Osteocyte (in vitro differentiated cells): ENCODE data around the gene ITM2C. TPM values are rescaled to one million over a fixed set of nuclear protein-coding genes. Genes with fewer than 3 reads are reported as not detected.

Experiments
- DNase-seq: peaks from one replicate; pipeline ENCODE4 v3.0.0; 2021; ENCODE audit warnings: mixed read lengths; ENCODE audit not compliant: unreplicated experiment; ENCODE audit errors: extremely low spot score
- H3K27ac Mint-ChIP-seq: one replicate; pipeline ENCODE4 v1.8.0; 2021; ENCODE audit warnings: mild to moderate bottlenecking, mixed read lengths; ENCODE audit not compliant: unreplicated experiment
- H3K27me3 Mint-ChIP-seq: one replicate; pipeline ENCODE4 v1.8.0; 2021; ENCODE audit warnings: mixed read lengths; ENCODE audit not compliant: unreplicated experiment
- H3K36me3 Mint-ChIP-seq: one replicate; pipeline ENCODE4 v1.8.0; 2021; ENCODE audit warnings: mixed read lengths; ENCODE audit not compliant: unreplicated experiment
- H3K4me1 Mint-ChIP-seq: one replicate; pipeline ENCODE4 v1.8.0; 2021; ENCODE audit warnings: mixed read lengths; ENCODE audit not compliant: unreplicated experiment
- H3K4me3 Mint-ChIP-seq: one replicate; pipeline ENCODE4 v1.8.0; 2021; ENCODE audit warnings: mild to moderate bottlenecking, moderate library complexity, mixed read lengths; ENCODE audit not compliant: unreplicated experiment
- H3K9me3 Mint-ChIP-seq: one replicate; pipeline ENCODE4 v1.8.0; 2021; ENCODE audit warnings: mixed read lengths; ENCODE audit not compliant: unreplicated experiment
- CTCF ChIP-seq: fragments of 200-600 bp; sonication (generic); IDR thresholded peaks from 2 replicates; pipeline ENCODE4 v1.5.0; 2021; ENCODE audit warnings: antibody characterized with exemption, mild to moderate bottlenecking, moderate library complexity
- total RNA-seq: library from RNA; stranded (reverse); gene quantifications from 2 replicates; pipeline ENCODE4 v1.2.1, GENCODE V29; 2021

The ITM2C gene
- total RNA-seq, 1 donor from 2014 or later, result 503 TPM

- DNase-seq, result peak; percentile 67
- H3K36me3 Mint-ChIP-seq, result no peaks in the 10 kb centered on the region
- H3K9me3 Mint-ChIP-seq, result no peaks in the 10 kb centered on the region
- H3K27me3 Mint-ChIP-seq, result peaks cover 39% of the 10 kb centered on the region
- TF ChIP-seq CTCF, result no peak
- no peak overlapping the region for H3K4me3 Mint-ChIP-seq
- no peak overlapping the region for H3K27ac Mint-ChIP-seq
- no peaks in the 10 kb centered on the region for H3K4me1 Mint-ChIP-seq
Observed at GRCh38 chr2:230899287-230899686, 34.5 kb downstream of the ITM2C start.

GRCh38 chr2:230899786-230900185, 35.0 kb downstream of the ITM2C start:
- Mint-ChIP-seq H3K27ac (no peak overlapping the region), H3K27me3 (peaks cover 39% of the 10 kb centered on the region), H3K9me3 (no peaks in the 10 kb centered on the region), H3K4me3 (no peak overlapping the region), H3K4me1 (no peaks in the 10 kb centered on the region), H3K36me3 (no peaks in the 10 kb centered on the region)
- peak; percentile 34 for DNase-seq
- TF ChIP-seq CTCF, result no peak

GRCh38 chr2:230900336-230900995, 35.7 kb downstream of the ITM2C start:
- Mint-ChIP-seq H3K4me1 (no peaks in the 10 kb centered on the region), H3K4me3 (no peak overlapping the region), H3K9me3 (no peaks in the 10 kb centered on the region), H3K27ac (no peak overlapping the region), H3K27me3 (peaks cover 39% of the 10 kb centered on the region), H3K36me3 (no peaks in the 10 kb centered on the region)
- peak; percentile 57 for DNase-seq
- no peak for TF ChIP-seq CTCF

- Mint-ChIP-seq H3K4me1 (no peaks in the 10 kb centered on the region), H3K27me3 (peaks cover 39% of the 10 kb centered on the region), H3K9me3 (no peaks in the 10 kb centered on the region), H3K4me3 (no peak overlapping the region), H3K36me3 (no peaks in the 10 kb centered on the region), H3K27ac (no peak overlapping the region)
- DNase-seq, result peak; percentile 72
- TF ChIP-seq CTCF, result no peak
Observed at GRCh38 chr2:230901006-230901405, 36.3 kb downstream of the ITM2C start.

- Mint-ChIP-seq H3K4me1 (no peaks in the 10 kb centered on the region), H3K9me3 (no peaks in the 10 kb centered on the region), H3K4me3 (no peak overlapping the region), H3K36me3 (no peaks in the 10 kb centered on the region), H3K27ac (no peak overlapping the region), H3K27me3 (peaks cover 31% of the 10 kb centered on the region)
- DNase-seq, result peak; percentile 82
- TF ChIP-seq CTCF, result peak; percentile 74
Observed at GRCh38 chr2:230902180-230902899, 37.6 kb downstream of the ITM2C start.
